Caco-2 (cell line): ENCODE results near the gene IKZF1. TPM values are rescaled to one million over a fixed set of nuclear protein-coding genes. Genes with fewer than 3 reads are reported as not detected.

ENCODE experiments used
- BruUV-seq: library from RNA; stranded (reverse); fragments of 400-500 nt; replicated peaks from 2 replicates; lab custom pipeline; 2021; lab: Mats Ljungman, UMichigan
- CTCF ChIA-PET: fragments of 300-600 bp; sonication (Branson Sonifier 250); formaldehyde crosslinking; loops from one replicate; lab custom pipeline; 2022; ENCODE audit warnings: antibody characterized with exemption; lab: Charles Lee
- POLR2A ChIA-PET: fragments of 300-600 bp; sonication (Branson Sonifier 250); formaldehyde crosslinking; loops from one replicate; lab custom pipeline; 2022; ENCODE audit warnings: antibody characterized with exemption; lab: Charles Lee
- DNase-seq, 2 experiments: peaks; one replicate each; pipeline versions ENCODE4 v3.0.0 to v3.0.0-alpha.2; 2020 to 2022
- H3K27me3 ChIP-seq: replicated peaks from 2 replicates; pipeline ENCODE4 v1.6.0; 2011; ENCODE audit warnings: low read length; ENCODE audit not compliant: control insufficient read depth, insufficient read depth
- H3K36me3 ChIP-seq: 2 replicates; pipeline ENCODE4 v1.5.1; 2011; ENCODE audit warnings: low read length; ENCODE audit not compliant: control insufficient read depth, insufficient read depth
- H3K4me1 ChIP-seq: fragments of 250-450 bp; sonication (Bioruptor Pico); 2 replicates; pipeline ENCODE4 v1.5.1; 2020; ENCODE audit warnings: mild to moderate bottlenecking
- H3K4me3 ChIP-seq: 2 replicates; pipeline ENCODE4 v1.5.1; 2011; ENCODE audit warnings: low read depth, mild to moderate bottlenecking, control low read depth, low read length
- H3K9me3 ChIP-seq: fragments of 250-450 bp; sonication (Bioruptor Pico); 2 replicates; pipeline ENCODE4 v1.5.1; 2020; ENCODE audit warnings: mild to moderate bottlenecking, moderate library complexity
- H3K27ac Mint-ChIP-seq: one replicate; pipeline ENCODE4 v1.8.0; 2022; ENCODE audit warnings: mixed read lengths; ENCODE audit not compliant: unreplicated experiment
- H3K27me3 Mint-ChIP-seq: one replicate; pipeline ENCODE4 v1.8.0; 2022; ENCODE audit warnings: mixed read lengths; ENCODE audit not compliant: insufficient read depth, unreplicated experiment
- H3K36me3 Mint-ChIP-seq: one replicate; pipeline ENCODE4 v1.8.0; 2022; ENCODE audit warnings: mild to moderate bottlenecking, mixed read lengths; ENCODE audit not compliant: insufficient read depth, unreplicated experiment
- H3K4me1 Mint-ChIP-seq: one replicate; pipeline ENCODE4 v1.8.0; 2022; ENCODE audit warnings: low read depth, mixed read lengths; ENCODE audit not compliant: unreplicated experiment
- H3K4me3 Mint-ChIP-seq: one replicate; pipeline ENCODE4 v1.8.0; 2022; ENCODE audit warnings: mild to moderate bottlenecking, moderate library complexity, mixed read lengths; ENCODE audit not compliant: unreplicated experiment
- H3K9me3 Mint-ChIP-seq: one replicate; pipeline ENCODE4 v1.8.0; 2022; ENCODE audit warnings: mixed read lengths; ENCODE audit not compliant: unreplicated experiment
- CTCF ChIP-seq, 2 experiments: fragments of 200-600 bp in 1 of 2; IDR thresholded peaks; 1 replicate in 1 of 2; 2 replicates in 1 of 2; pipeline versions ENCODE4 v1.5.1 to v1.8.0; 2011 to 2022; ENCODE audit warnings: antibody characterized with exemption in 1 of 2, control low read depth in 1 of 2, inconsistent platforms in 1 of 2, low read depth in 1 of 2, low read length in 1 of 2, mild to moderate bottlenecking in 1 of 2, moderate library complexity in 1 of 2; ENCODE audit not compliant: insufficient read depth in 1 of 2, severe bottlenecking in 1 of 2, unreplicated experiment in 1 of 2
- intact Hi-C: fragments of 100-400 bp; cut with micrococcal nuclease; formaldehyde crosslinking; loops from one replicate; pipeline ENCODE4 v1.10.0; 2022; ENCODE audit not compliant: unreplicated experiment
- total RNA-seq: library from RNA; stranded (reverse); gene quantifications from 2 replicates; pipeline ENCODE4 v1.2.3, GENCODE V29; 2022

Gene IKZF1
- total RNA-seq, 1 experiment from 2014 or later: not detected

DNA sequence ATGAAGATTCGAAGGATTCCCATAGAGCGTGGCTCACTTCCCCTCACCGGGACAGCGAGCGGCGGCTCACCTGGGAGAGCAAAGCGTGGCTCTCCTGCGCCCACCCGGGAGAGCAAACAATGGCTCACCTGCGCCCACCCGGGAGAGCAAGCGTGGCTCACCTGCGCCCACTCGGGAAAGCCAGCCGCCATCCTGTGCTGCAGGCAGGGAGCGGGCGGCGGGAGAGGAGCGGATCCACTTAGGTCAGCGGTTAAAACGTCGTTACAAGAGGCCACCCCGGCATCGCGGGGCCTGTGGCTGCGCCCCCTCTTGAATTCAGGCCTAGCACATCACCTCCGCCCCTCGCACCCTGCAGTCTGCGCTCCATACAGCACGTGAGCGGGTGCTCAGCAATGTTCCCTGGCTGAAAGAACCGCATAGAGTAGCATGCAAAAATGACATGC, 146.1 kb downstream of the IKZF1 start:
- POLR2A ChIA-PET: interaction anchor here (0.7 kb wide), 1 partner anchor 926 kb away, joined by 3 read pairs; no protein-coding TSS in a partner anchor
- Mint-ChIP-seq H3K27ac (peak overlapping the region; percentile 79), H3K36me3 (peaks cover 22% of the 10 kb centered on the region), H3K4me1 (peaks cover 18% of the 10 kb centered on the region), H3K27me3 (no peaks in the 10 kb centered on the region), H3K9me3 (no peaks in the 10 kb centered on the region), H3K4me3 (peak overlapping the region; percentile 90)
- Histone ChIP-seq H3K9me3 (no peaks in the 10 kb centered on the region), H3K36me3 (no peaks in the 10 kb centered on the region), H3K4me1 (peaks cover 27% of the 10 kb centered on the region), H3K4me3 (peak overlapping the region; percentile 94), H3K27me3 (no peaks in the 10 kb centered on the region)
- intact Hi-C loops: no loop called here
- DNase-seq: no peak
- CTCF ChIA-PET: no interaction called here
- BruUV-seq: TSS peak; percentile 65
- TF ChIP-seq CTCF (IDR thresholded peaks at IDR 0.05; ENCODE audit: insufficient read depth in 1 of 2, low read depth in 1 of 2, low read length in 1 of 2, severe bottlenecking in 1 of 2, unreplicated experiment in 1 of 2): no peak

Other genes with a start within 250 kb of the IKZF1 start
- not detected in 2 replicates for gene ZPBP, start 211.5 kb upstream of the IKZF1 start, total RNA-seq
- 41.9 and 47.2 TPM in 2 replicates for gene FIGNL1, start 145.6 kb downstream of the IKZF1 start, total RNA-seq